HCT116 (cell line): Measurements from ENCODE around the gene PRG2. TPM values are rescaled to one million over a fixed set of nuclear protein-coding genes. Genes with fewer than 3 reads are reported as not detected.
"Not testable (repeated sequence)": the region's sequence is repeated elsewhere in the genome, so short reads cannot be mapped to it uniquely, and the experiment has no call there.

Experiments used
- ATAC-seq: fragments of 200-7000 bp; cut with Tn5 transposase; 2 replicates; pipeline ENCODE4 v1.9.1; 2020; ENCODE audit warnings: mild to moderate bottlenecking, moderate library complexity
- BruUV-seq: library from RNA; stranded (reverse); fragments of 400-500 nt; replicated peaks from 2 replicates; lab custom pipeline; 2021; lab: Mats Ljungman, UMichigan
- CTCF ChIA-PET: fragments of 300-600 bp; sonication (Branson Sonifier 250); formaldehyde crosslinking; loops from one replicate; lab custom pipeline; 2021; ENCODE audit warnings: antibody characterized with exemption; lab: Charles Lee
- POLR2A ChIA-PET: fragments of 300-600, 350-600 bp; sonication (Branson Sonifier 250); formaldehyde crosslinking; loops from one replicate; lab custom pipeline; 2021; ENCODE audit warnings: antibody characterized with exemption; lab: Charles Lee
- RAD21 ChIA-PET, 2 experiments: fragments of 300-600 bp; sonication (Branson Sonifier 250); formaldehyde crosslinking; loops; one replicate each; lab custom pipeline; 2023; ENCODE audit warnings: low total read pairs in 2 of 2; ENCODE audit not compliant: uncharacterized antibody in 2 of 2, unreplicated experiment in 2 of 2, low non-redundant PET in 1 of 2; lab: Charles Lee
- DNase-seq: peaks from one replicate; pipeline ENCODE4 v3.0.0-alpha.2; 2010; ENCODE audit warnings: low read depth, low spot score
- H2AFZ ChIP-seq: fragments of 200-600 bp; shearing (Covaris generic), sonication (generic); 2 replicates; pipeline ENCODE4 v1.6.1; 2017; ENCODE audit warnings: low read depth, mixed run types, mixed read lengths, antibody characterized with exemption, low read length; ENCODE audit not compliant: poor library complexity, severe bottlenecking
- H3K27ac ChIP-seq: 2 replicates; pipeline ENCODE4 v1.5.1; 2012; ENCODE audit warnings: low read depth, low read length
- H3K27me3 ChIP-seq: fragments of 200-600 bp; sonication (generic); 2 replicates; pipeline ENCODE4 v1.6.1; 2016; ENCODE audit warnings: mixed run types, low read length, mixed read lengths; ENCODE audit not compliant: insufficient read depth
- H3K36me3 ChIP-seq, 2 experiments: fragments of 200-500 bp in 1 of 2; fragments of 200-600 bp in 1 of 2; sonication (Bioruptor generic) in 1 of 2; sonication (generic) in 1 of 2; 2 replicates each; pipeline versions ENCODE4 v1.5.1 to v1.6.1; 2014 to 2016; ENCODE audit warnings: low read length in 2 of 2, inconsistent platforms in 1 of 2, mixed read lengths in 1 of 2, mixed run types in 1 of 2; ENCODE audit not compliant: insufficient read depth in 2 of 2, control insufficient read depth in 1 of 2
- H3K4me1 ChIP-seq, 2 experiments: fragments of 200-600 bp in 1 of 2; sonication (generic) in 1 of 2; 2 replicates each; pipeline versions ENCODE4 v1.5.1 to v1.6.1; 2012 to 2017; ENCODE audit warnings: low read length in 2 of 2, inconsistent platforms in 1 of 2, mild to moderate bottlenecking in 1 of 2, mixed read lengths in 1 of 2, mixed run types in 1 of 2, moderate library complexity in 1 of 2; ENCODE audit not compliant: insufficient read depth in 2 of 2, control insufficient read depth in 1 of 2
- H3K4me2 ChIP-seq: fragments of 200-600 bp; sonication (generic); 2 replicates; pipeline ENCODE4 v1.6.1; 2017; ENCODE audit warnings: mixed run types, low read length, mixed read lengths
- H3K4me3 ChIP-seq, 2 experiments: fragments of 200-600 bp in 1 of 2; sonication (generic) in 1 of 2; replicated peaks in 1 of 2; 2 replicates each; pipeline ENCODE4 v1.5.1; 2011 to 2016; ENCODE audit warnings: low read length in 2 of 2, control low read depth in 1 of 2, low read depth in 1 of 2, mild to moderate bottlenecking in 1 of 2, mixed read lengths in 1 of 2, mixed run types in 1 of 2
- H3K79me2 ChIP-seq: fragments of 200-600 bp; sonication (generic); 2 replicates; pipeline ENCODE4 v1.6.1; 2017; ENCODE audit warnings: mild to moderate bottlenecking, mixed run types, low read length, moderate library complexity, mixed read lengths; ENCODE audit not compliant: insufficient read depth
- H3K9ac ChIP-seq: fragments of 200-600 bp; sonication (generic); 2 replicates; pipeline ENCODE4 v1.6.1; 2016; ENCODE audit warnings: low read length, mixed read lengths
- H3K9me2 ChIP-seq: fragments of 200-600 bp; sonication (generic), shearing (Covaris generic); 2 replicates; pipeline ENCODE4 v1.6.1; 2017; ENCODE audit warnings: mixed run types, mild to moderate bottlenecking, moderate library complexity; ENCODE audit not compliant: insufficient read depth
- H3K9me3 ChIP-seq, 2 experiments: fragments of 200-500 bp in 1 of 2; fragments of 200-600 bp in 1 of 2; sonication (Bioruptor generic) in 1 of 2; sonication (generic) in 1 of 2; 2 replicates each; pipeline ENCODE4 v1.6.1; 2014 to 2017; ENCODE audit warnings: low read length in 2 of 2, mixed read lengths in 2 of 2, inconsistent platforms in 1 of 2, low read depth in 1 of 2, mild to moderate bottlenecking in 1 of 2, mixed run types in 1 of 2, moderate library complexity in 1 of 2; ENCODE audit not compliant: control insufficient read depth in 1 of 2, insufficient read depth in 1 of 2
- H4K20me1 ChIP-seq: fragments of 200-600 bp; sonication (generic), shearing (Covaris generic); 2 replicates; pipeline ENCODE4 v1.6.1; 2017; ENCODE audit warnings: mixed run types, mild to moderate bottlenecking, moderate library complexity; ENCODE audit not compliant: insufficient read depth
- EGR1 ChIP-seq: IDR thresholded peaks from 2 replicates; pipeline ENCODE4 v1.6.1; 2012; ENCODE audit warnings: low read depth
- EZH2 ChIP-seq: fragments of 200-600 bp; sonication (generic); IDR thresholded peaks from 2 replicates; pipeline ENCODE4 v1.6.1; 2017; ENCODE audit warnings: antibody characterized with exemption, mixed run types
- JUND ChIP-seq: IDR thresholded peaks from 2 replicates; pipeline ENCODE4 v1.6.1; 2012
- POLR2A ChIP-seq: IDR thresholded peaks from 2 replicates; pipeline ENCODE4 v1.7.0; 2011; ENCODE audit warnings: borderline replicate concordance; ENCODE audit not compliant: insufficient read depth, insufficient read length; ENCODE audit errors: extremely low read depth
- SRF ChIP-seq: IDR thresholded peaks from 2 replicates; pipeline ENCODE4 v1.6.1; 2012; ENCODE audit warnings: low read depth
- TCF7L2 ChIP-seq: IDR thresholded peaks from 2 replicates; pipeline ENCODE4 v1.7.0; 2011; ENCODE audit warnings: borderline replicate concordance, inconsistent platforms; ENCODE audit not compliant: insufficient read depth, insufficient read length; ENCODE audit errors: extremely low read depth
- YY1 ChIP-seq: IDR thresholded peaks from 2 replicates; pipeline ENCODE4 v1.6.1; 2011; ENCODE audit warnings: low read length, low read depth, moderate library complexity, mild to moderate bottlenecking; ENCODE audit not compliant: insufficient replicate concordance; ENCODE audit errors: extremely low read depth
- intact Hi-C: fragments of 100-400 bp; cut with micrococcal nuclease; formaldehyde crosslinking; loops from 2 replicates; pipeline ENCODE4 v1.10.0; 2022
- total RNA-seq: library from RNA; stranded (reverse); gene quantifications from one replicate; pipeline ENCODE4 v1.2.1, GENCODE V29; 2021; ENCODE audit not compliant: unreplicated experiment
- TF ChIP-seq, protein P1 (sequence below): IDR thresholded peaks from 2 replicates; pipeline ENCODE4 v1.6.1; 2012

Gene PRG2
- total RNA-seq, 1 experiment from 2014 or later, result 0.81 TPM

DNA sequence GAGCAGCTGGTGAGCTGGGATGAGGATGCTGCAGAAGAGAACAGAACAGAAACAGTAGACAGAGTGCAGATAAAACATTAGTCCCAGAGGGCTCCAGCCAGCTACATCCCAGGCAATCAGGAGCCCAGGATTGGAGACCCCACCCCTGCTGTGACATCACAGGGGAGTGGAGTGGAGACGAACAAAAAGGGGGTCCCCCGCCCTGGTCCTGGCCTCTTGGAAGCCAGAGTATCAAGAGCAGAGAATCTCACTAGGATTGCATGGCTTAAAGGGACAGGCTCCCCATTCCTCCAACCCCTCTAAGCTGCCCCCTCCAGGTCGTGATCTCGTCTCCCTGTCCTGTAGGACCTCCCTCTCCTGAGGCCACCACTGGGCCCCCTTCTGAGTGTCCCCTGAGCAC, 52.3 kb downstream of the PRG2 start, which contains the start of gene P2RX3 (continued):
- TF ChIP-seq EGR1 (no peak), EZH2 (no peak), TCF7L2 (no peak), YY1 (no peak), JUND (no peak), SRF (no peak), POLR2A (no peak)
- TF ChIP-seq, protein P1, sequence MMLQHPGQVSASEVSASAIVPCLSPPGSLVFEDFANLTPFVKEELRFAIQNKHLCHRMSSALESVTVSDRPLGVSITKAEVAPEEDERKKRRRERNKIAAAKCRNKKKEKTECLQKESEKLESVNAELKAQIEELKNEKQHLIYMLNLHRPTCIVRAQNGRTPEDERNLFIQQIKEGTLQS, result no peak

DNA sequence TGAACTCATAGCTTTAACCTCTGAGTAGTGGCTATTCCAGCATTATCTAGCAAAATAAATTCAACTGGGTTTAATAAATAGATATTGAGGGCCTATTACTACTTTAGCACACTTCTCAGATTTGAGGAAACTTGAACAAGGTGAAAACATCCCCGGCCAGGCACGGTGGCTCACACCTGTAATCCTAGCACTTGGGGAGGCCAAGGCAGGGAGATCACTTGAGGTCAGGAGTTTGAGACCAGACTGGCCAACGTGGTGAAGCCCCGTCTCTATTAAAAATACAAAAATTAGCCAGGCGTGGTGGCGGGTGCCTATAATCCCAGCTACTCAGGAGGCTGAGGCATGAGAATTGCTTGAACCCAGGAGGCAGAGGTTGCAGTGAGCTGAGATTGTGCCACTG, 53.6 kb downstream of the PRG2 start:
- BruUV-seq, H3K27ac ChIP-seq, H3K9me2 ChIP-seq, H3K27me3 ChIP-seq, H4K20me1 ChIP-seq, H3K4me3 ChIP-seq, intact Hi-C loops, H3K9ac ChIP-seq, RAD21 ChIA-PET, ATAC-seq, DNase-seq, H3K9me3 ChIP-seq, CTCF ChIA-PET: not testable (repeated sequence)
- Histone ChIP-seq H3K4me2 (peak overlapping the region; percentile 98), H2AFZ (peak overlapping the region; percentile 78), H3K79me2 (peaks cover 37% of the 10 kb centered on the region), H3K36me3 (peaks cover 9 to 27% of the 10 kb centered on the region in 2 experiments; a peak in 2 of 4 replicates), H3K4me1 (peaks cover 8 to 20% of the 10 kb centered on the region in 2 experiments; a peak in 3 of 4 replicates)
- POLR2A ChIA-PET, result interaction anchor here (2.6 kb wide), 1 partner anchor 11 kb away, joined by 17 read pairs; the partner anchor contains the start of gene TNKS1BP1

Other genes starting within 250 kb of the PRG2 start
- gene LRRC55, start 208.7 kb downstream of the PRG2 start, total RNA-seq, result not detected
- not detected for gene APLNR, start 153.4 kb downstream of the PRG2 start, total RNA-seq
- 77.6 TPM for gene TNKS1BP1, start 65.7 kb downstream of the PRG2 start, total RNA-seq
- gene SSRP1, start 54.8 kb downstream of the PRG2 start, total RNA-seq, result 260 TPM
- not detected for gene P2RX3, start 52.3 kb downstream of the PRG2 start, total RNA-seq
- gene PRG3, start 9.5 kb downstream of the PRG2 start, total RNA-seq, result not detected
- gene SLC43A3, start 36.5 kb upstream of the PRG2 start, total RNA-seq, result 36.9 TPM
- 24.0 TPM for gene RTN4RL2, start 69.9 kb upstream of the PRG2 start, total RNA-seq
- 11.8 TPM for gene SLC43A1, start 125.1 kb upstream of the PRG2 start, total RNA-seq
- 65.6 TPM for gene TIMM10, start 140.1 kb upstream of the PRG2 start, total RNA-seq
- not detected for gene SMTNL1, start 146.9 kb upstream of the PRG2 start, total RNA-seq
- gene UBE2L6, start 177.0 kb upstream of the PRG2 start, total RNA-seq, result 24.8 TPM
- 3.4 TPM for gene SERPING1, start 207.0 kb upstream of the PRG2 start, total RNA-seq